GM13976 (cell line): ENCODE data around the gene NEDD8.

Experiments used
- DNase-seq: peaks from one replicate; pipeline ENCODE4 v3.0.0; 2012; ENCODE audit warnings: low spot score
- CTCF ChIP-seq: IDR thresholded peaks from 2 replicates; pipeline ENCODE4 v1.5.1; 2012; ENCODE audit warnings: borderline replicate concordance, mild to moderate bottlenecking; ENCODE audit not compliant: insufficient read depth; ENCODE audit errors: extremely low read depth, missing control alignments, control extremely low read depth
- in situ Hi-C: fragments of 300-500 bp; cut with MboI; formaldehyde crosslinking; loops from one replicate; pipeline ENCODE4 v1.12.0; 2022; ENCODE audit warnings: low sequenced_read_pairs, mixed read lengths, inconsistent platforms; ENCODE audit not compliant: unreplicated experiment

NEDD8 gene

GRCh38 chr14:24264298-24264697 is 32.1 kb upstream of the NEDD8 start:
- in situ Hi-C loops: no loop called here
- TF ChIP-seq CTCF: no peak
- DNase-seq: no peak

GRCh38 chr14:24263848-24264247 is 31.7 kb upstream of the NEDD8 start:
- in situ Hi-C loops: no loop called here
- no peak for DNase-seq

GRCh38 chr14:24262821-24263733 is 30.9 kb upstream of the NEDD8 start, which contains the start of gene TGM1:
Gene TGM1 (minus strand): TSS chr14:24263177. CDS start chr14:24262352, 825 bp downstream.
- no peak for TF ChIP-seq CTCF
- no peak for DNase-seq
- in situ Hi-C loops: no loop called here

More at GRCh38 chr14:24263848-24264247, 31.7 kb upstream of the NEDD8 start:
- TF ChIP-seq CTCF: no peak

- in situ Hi-C loops: no loop called here
- no peak for TF ChIP-seq CTCF
- DNase-seq: no peak
Observed at GRCh38 chr14:24261969-24262327, 29.8 kb upstream of the NEDD8 start.

GRCh38 chr14:24261256-24261968 is 29.2 kb upstream of the NEDD8 start:
- in situ Hi-C loops: no loop called here

GRCh38 chr14:24260780-24261157 is 28.6 kb upstream of the NEDD8 start:
- in situ Hi-C loops: no loop called here
- no peak for DNase-seq
- TF ChIP-seq CTCF: no peak

More at GRCh38 chr14:24261256-24261968, 29.2 kb upstream of the NEDD8 start:
- no peak for TF ChIP-seq CTCF
- no peak for DNase-seq
